C4-2B (cell line): ENCODE measurements around the gene TAAR9.

Experiments
- H3K27ac ChIP-seq: fragments of 450-650 bp; 2 replicates; pipeline ENCODE4 v1.5.1; 2017
- CTCF ChIP-seq: fragments of 450-650 bp; conservative IDR thresholded peaks from 2 replicates; pipeline ENCODE4 v1.5.1; 2017; ENCODE audit warnings: mild to moderate bottlenecking
- ZFX ChIP-seq: fragments of 450-650 bp; IDR thresholded peaks from 2 replicates; pipeline ENCODE4 v1.6.1; 2017

The TAAR9 gene

GRCh38 chr6:132568611-132569010, 30.5 kb downstream of the TAAR9 start:
- no peak for TF ChIP-seq ZFX
- TF ChIP-seq CTCF: no peak
- H3K27ac ChIP-seq: no peak overlapping the region

GRCh38 chr6:132569170-132569569, 31.1 kb downstream of the TAAR9 start:
- no peak overlapping the region for H3K27ac ChIP-seq
- no peak for TF ChIP-seq ZFX
- TF ChIP-seq CTCF: no peak

GRCh38 chr6:132570221-132570777, 32.2 kb downstream of the TAAR9 start, which contains the start of gene TAAR6:
Gene TAAR6, plus strand, starts transcription at chr6:132570322. Its CDS starts 0 bp downstream, at chr6:132570322.
- TF ChIP-seq ZFX: no peak
- no peak for TF ChIP-seq CTCF
- H3K27ac ChIP-seq: no peak within 1 kb of the TSS

GRCh38 chr6:132571774-132572173, 33.7 kb downstream of the TAAR9 start:
- no peak overlapping the region for H3K27ac ChIP-seq
- no peak for TF ChIP-seq ZFX
- TF ChIP-seq CTCF: no peak

GRCh38 chr6:132584698-132585097, 46.6 kb downstream of the TAAR9 start:
- TF ChIP-seq CTCF (no peak), ZFX (no peak)
- no peak overlapping the region for H3K27ac ChIP-seq

- H3K27ac ChIP-seq: no peak overlapping the region
- TF ChIP-seq ZFX: no peak
Observed at GRCh38 chr6:132587424-132587823, 49.3 kb downstream of the TAAR9 start.
